ENCODE results near the gene YBX2.
"Not testable (repeated sequence)": the region's sequence is repeated elsewhere in the genome, so short reads cannot be mapped to it uniquely, and the experiment has no call there.

Gene YBX2

GRCh38 chr17:7294614-7295153, at the start of gene YBX2:
Gene YBX2, minus strand, starts transcription at chr17:7294639. Its CDS starts 139 bp downstream, at chr17:7294500.
- peak; percentile 35 to 61 for DNase-seq (ENCODE audit: low read depth in 1 of 2, low spot score in 1 of 2)

GRCh38 chr17:7343250-7343649, 48.8 kb upstream of the YBX2 start:
- no peak for DNase-seq (ENCODE audit: low read depth in 1 of 2, low spot score in 1 of 2)

GRCh38 chr17:7341842-7342241, 47.4 kb upstream of the YBX2 start:
- no peak for DNase-seq (ENCODE audit: low read depth in 1 of 2, low spot score in 1 of 2)

DNA sequence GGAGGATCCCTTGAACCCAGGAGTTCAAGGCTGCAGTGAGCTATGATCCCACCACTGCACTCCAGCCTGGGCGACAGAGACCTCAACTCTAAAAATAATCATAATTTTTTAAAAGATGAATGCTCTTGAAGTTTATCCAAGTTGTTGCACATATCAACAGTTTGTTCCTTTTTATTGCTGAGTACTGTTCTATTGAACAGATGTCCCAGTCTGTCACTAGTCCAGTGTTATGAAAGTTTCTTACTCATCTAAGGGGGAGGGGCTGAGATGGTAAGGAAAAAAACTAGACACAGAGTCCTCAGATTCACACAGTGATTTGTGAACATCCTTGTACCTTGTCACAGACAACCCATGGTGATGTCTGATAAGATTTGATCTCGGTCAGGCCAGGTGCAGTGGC, 45.7 kb upstream of the YBX2 start:
- DNase-seq (ENCODE audit: low read depth in 1 of 2, low spot score in 1 of 2) = no peak

GRCh38 chr17:7337600-7337999, 43.2 kb upstream of the YBX2 start:
- not testable (repeated sequence) for DNase-seq (ENCODE audit: low read depth in 1 of 2, low spot score in 1 of 2)

GRCh38 chr17:7336240-7337175, 42.1 kb upstream of the YBX2 start, which contains the start of gene ACAP1:
Gene ACAP1, plus strand, starts transcription at chr17:7336529. Its CDS starts 206 bp downstream, at chr17:7336735.
- DNase-seq (ENCODE audit: low read depth in 1 of 2, low spot score in 1 of 2) = peak; percentile 71 to 83

- DNase-seq (ENCODE audit: low read depth in 1 of 2, low spot score in 1 of 2) = not testable (repeated sequence)
Observed at GRCh38 chr17:7335765-7336164, 41.3 kb upstream of the YBX2 start.

- no peak for DNase-seq (ENCODE audit: low read depth in 1 of 2, low spot score in 1 of 2)
Observed at GRCh38 chr17:7334938-7335538, 40.6 kb upstream of the YBX2 start.

DNA sequence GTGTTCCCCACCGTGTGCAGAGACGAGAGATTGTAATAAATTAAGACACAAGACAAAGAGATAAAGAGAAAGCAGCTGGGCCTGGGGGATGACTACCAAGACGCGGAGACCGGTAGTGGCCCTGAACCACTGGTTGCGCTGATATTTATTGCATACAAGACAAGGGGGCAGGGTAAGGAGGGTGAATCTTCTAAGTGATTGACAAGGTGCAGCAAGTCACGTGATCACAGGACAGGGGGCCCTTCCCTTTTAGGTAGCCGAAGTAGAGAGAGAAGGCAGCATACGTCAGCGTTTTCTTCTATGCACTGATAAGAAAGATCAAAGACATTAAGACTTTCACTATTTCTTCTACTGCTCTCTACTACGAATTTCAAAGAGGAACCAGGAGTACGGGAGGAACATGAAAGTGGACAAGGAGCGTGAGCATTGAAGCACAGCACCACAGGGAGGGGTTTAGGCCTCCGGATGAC, 38.2 kb upstream of the YBX2 start:
- DNase-seq (ENCODE audit: low read depth in 1 of 2, low spot score in 1 of 2) = not testable (repeated sequence)

DNA sequence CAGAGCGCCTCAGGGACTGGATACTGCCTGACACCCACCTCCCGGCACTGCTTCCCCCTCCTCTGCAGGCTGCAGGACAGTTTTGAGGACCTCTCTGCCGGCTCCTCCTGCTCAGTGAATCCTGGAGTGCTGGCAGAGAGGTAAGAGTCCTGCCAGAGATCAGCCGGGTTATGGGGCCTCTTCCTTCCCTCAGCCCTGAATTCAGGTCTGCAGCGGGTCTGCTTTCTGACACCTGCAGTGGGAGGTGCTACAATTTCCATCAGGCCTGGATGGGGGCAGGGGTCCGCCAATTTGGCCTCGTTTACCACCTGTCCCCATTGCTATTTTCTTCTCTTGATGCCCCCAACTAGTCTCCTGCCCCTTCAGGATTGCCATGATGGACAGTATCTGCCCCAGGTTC, 37.7 kb upstream of the YBX2 start:
- DNase-seq (ENCODE audit: low read depth in 1 of 2, low spot score in 1 of 2) = no peak

- DNase-seq (ENCODE audit: low read depth in 1 of 2, low spot score in 1 of 2) = no peak
Observed at GRCh38 chr17:7330638-7331015, 36.2 kb upstream of the YBX2 start.

- peak; percentile 46 to 69 for DNase-seq (ENCODE audit: low read depth in 1 of 2, low spot score in 1 of 2)
Observed at GRCh38 chr17:7329997-7330637, 35.7 kb upstream of the YBX2 start.

- peak; percentile 85 to 92 for DNase-seq (ENCODE audit: low read depth in 1 of 2, low spot score in 1 of 2)
Observed at GRCh38 chr17:7329374-7329996, 35.0 kb upstream of the YBX2 start.

GRCh38 chr17:7328840-7329373, 34.5 kb upstream of the YBX2 start, which contains the start of gene NEURL4:
Gene NEURL4, minus strand, starts transcription at chr17:7329335. Its CDS starts 23 bp downstream, at chr17:7329312.
- DNase-seq (ENCODE audit: low read depth in 1 of 2, low spot score in 1 of 2) = no peak

DNA sequence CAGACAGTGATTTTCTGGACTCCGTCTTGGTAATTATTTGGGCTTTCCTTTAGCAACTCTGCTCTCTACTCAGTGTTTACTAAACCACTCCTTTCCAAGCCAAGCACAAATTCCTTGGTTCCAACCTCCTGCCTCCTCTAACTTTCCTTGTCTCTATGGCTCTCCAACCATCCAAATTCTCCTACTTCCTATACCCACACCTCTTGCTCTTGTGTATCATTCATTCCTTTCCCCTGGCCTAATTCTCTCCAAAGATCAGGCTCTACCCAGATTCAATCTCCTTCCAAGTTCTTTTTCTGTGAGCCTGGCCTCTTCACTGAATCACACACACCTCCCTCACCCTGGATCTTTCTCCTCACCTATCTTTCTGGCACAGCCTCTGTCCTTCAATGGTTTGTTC, 33.6 kb upstream of the YBX2 start:
- DNase-seq (ENCODE audit: low read depth in 1 of 2, low spot score in 1 of 2) = no peak

DNA sequence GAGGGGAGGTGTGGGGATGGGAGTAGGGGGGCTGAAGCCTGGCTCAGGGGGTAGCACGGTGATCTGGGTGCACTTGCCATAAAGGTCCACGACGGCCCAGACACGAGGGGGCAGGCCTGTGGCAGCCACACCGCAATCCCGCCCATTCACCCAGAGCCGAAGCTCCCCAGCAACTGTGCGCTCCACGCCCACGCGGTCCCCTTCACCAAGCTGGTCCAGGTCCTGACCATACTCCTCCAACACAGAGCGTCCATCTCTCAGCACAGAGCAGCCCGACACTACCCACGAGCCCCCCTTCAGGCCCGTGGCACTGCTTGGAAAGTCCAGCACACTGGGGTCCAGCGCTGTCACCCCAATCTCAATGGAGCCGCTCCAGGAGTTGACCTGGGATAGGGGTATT, 33.1 kb upstream of the YBX2 start:
- no peak for DNase-seq (ENCODE audit: low read depth in 1 of 2, low spot score in 1 of 2)

DNA sequence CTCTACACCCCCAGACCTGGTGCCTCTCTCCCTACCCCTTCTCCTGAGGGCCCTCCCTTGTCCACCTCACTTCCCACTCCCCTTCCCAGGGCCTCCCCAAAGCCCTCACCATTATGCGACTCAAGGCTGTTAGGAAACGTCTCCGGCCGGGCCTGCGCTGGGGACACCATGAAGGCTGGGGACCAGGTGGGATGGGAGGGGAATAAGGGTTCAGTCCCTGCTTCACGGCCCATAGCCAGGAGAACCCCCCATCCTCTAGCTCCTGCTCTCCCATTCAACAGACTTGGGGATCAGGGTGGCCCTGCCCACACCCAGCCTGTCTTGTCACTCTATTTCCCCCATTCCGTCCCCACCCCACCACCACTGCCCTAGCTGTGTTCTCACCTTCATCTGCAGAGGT, 32.6 kb upstream of the YBX2 start:
- no peak for DNase-seq (ENCODE audit: low read depth in 1 of 2, low spot score in 1 of 2)

GRCh38 chr17:7326186-7326585, 31.7 kb upstream of the YBX2 start:
- no peak for DNase-seq (ENCODE audit: low read depth in 1 of 2, low spot score in 1 of 2)

DNA sequence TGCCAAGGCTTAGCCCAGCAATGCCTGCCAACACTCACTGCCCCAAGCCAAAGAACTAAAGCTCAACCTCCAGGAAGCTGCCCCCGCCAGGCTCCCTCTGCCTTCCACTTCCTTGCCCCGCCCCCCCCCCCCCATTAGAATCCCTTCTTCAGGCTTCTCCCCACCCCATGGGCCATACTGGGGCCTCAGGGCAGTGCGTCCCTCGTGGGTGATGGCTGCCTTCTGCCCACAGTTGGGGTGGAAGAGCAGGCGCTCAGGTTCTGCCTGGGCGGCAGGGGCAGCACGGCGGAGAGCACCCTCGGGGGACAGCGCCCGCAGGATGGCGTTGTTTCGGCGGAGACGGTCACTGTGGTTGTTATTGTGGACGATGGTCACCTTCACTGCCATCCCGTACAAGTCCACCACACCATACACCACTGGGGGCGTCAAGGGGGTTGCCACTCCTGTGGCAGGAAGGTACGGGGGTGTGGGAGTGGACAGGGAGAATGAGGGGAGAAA, 30.6 kb upstream of the YBX2 start:
- no peak for DNase-seq (ENCODE audit: low read depth in 1 of 2, low spot score in 1 of 2)

- DNase-seq (ENCODE audit: low read depth in 1 of 2, low spot score in 1 of 2) = no peak
Observed at GRCh38 chr17:7324438-7324779, 30.0 kb upstream of the YBX2 start.

Data from activated T-helper 1 cell treated with anti-CD3 and anti-CD28 coated beads, Interleukin-2, amount 50 U/mL, for 16 hours (primary cell).